Neural progenitor cell (in vitro differentiated cells): ENCODE measurements around the gene PFDN6. TPM values are rescaled to one million over a fixed set of nuclear protein-coding genes. Genes with fewer than 3 reads are reported as not detected.

Source experiments
- DNase-seq: peaks from one replicate; pipeline ENCODE4 v3.0.0-alpha.2; 2016; ENCODE audit warnings: low spot score
- H2AFZ ChIP-seq: fragments of 200-600 bp; sonication (generic); replicated peaks from 2 replicates; pipeline ENCODE4 v1.6.1; 2016; ENCODE audit warnings: antibody characterized with exemption
- H3F3A ChIP-seq: fragments of 200-600 bp; sonication (generic); 2 replicates; pipeline ENCODE4 v1.6.1; 2016; ENCODE audit warnings: antibody characterized with exemption, low read depth
- H3K27ac ChIP-seq: fragments of 200-600 bp; sonication (generic); 2 replicates; pipeline ENCODE4 v1.5.1; 2016; ENCODE audit warnings: mild to moderate bottlenecking
- H3K27me3 ChIP-seq: fragments of 200-600 bp; sonication (generic); 2 replicates; pipeline ENCODE4 v1.6.1; 2016; ENCODE audit warnings: mild to moderate bottlenecking, moderate library complexity
- H3K36me3 ChIP-seq: fragments of 200-600 bp; sonication (generic); 2 replicates; pipeline ENCODE4 v1.5.1; 2016
- H3K4me1 ChIP-seq: fragments of 200-600 bp; sonication (generic); 2 replicates; pipeline ENCODE4 v1.6.1; 2016; ENCODE audit warnings: mixed run types
- H3K4me2 ChIP-seq: fragments of 200-600 bp; sonication (generic); 2 replicates; pipeline ENCODE4 v1.6.1; 2016
- H3K4me3 ChIP-seq: fragments of 200-600 bp; sonication (generic); 2 replicates; pipeline ENCODE4 v1.5.1; 2016
- H3K79me2 ChIP-seq: fragments of 200-600 bp; sonication (generic); 2 replicates; pipeline ENCODE4 v1.6.1; 2016; ENCODE audit warnings: low read depth
- H3K9ac ChIP-seq: fragments of 200-600 bp; sonication (generic); 2 replicates; pipeline ENCODE4 v1.6.1; 2016
- H3K9me3 ChIP-seq: fragments of 200-600 bp; sonication (generic); 2 replicates; pipeline ENCODE4 v1.5.1; 2016; ENCODE audit warnings: low read depth
- H4K20me1 ChIP-seq: fragments of 200-600 bp; sonication (generic); 2 replicates; pipeline ENCODE4 v1.6.1; 2016; ENCODE audit warnings: low read depth
- H3K27ac Mint-ChIP-seq: 3 replicates; pipeline ENCODE4 v1.8.0; 2021; ENCODE audit warnings: mixed read lengths
- H3K27me3 Mint-ChIP-seq: 2 replicates; pipeline ENCODE4 v1.8.0; 2022; ENCODE audit warnings: low read depth, mild to moderate bottlenecking, inconsistent platforms, moderate library complexity, mixed read lengths; ENCODE audit not compliant: insufficient read depth
- H3K36me3 Mint-ChIP-seq: 3 replicates; pipeline ENCODE4 v1.8.0; 2021; ENCODE audit warnings: mixed read lengths
- H3K4me1 Mint-ChIP-seq: 3 replicates; pipeline ENCODE4 v1.8.0; 2021; ENCODE audit warnings: mixed read lengths
- H3K4me3 Mint-ChIP-seq: 3 replicates; pipeline ENCODE4 v1.8.0; 2021; ENCODE audit warnings: mild to moderate bottlenecking, moderate library complexity, mixed read lengths
- H3K9me3 Mint-ChIP-seq: 3 replicates; pipeline ENCODE4 v1.8.0; 2020; ENCODE audit warnings: mixed read lengths
- EZH2 ChIP-seq: fragments of 200-600 bp; sonication (generic); IDR thresholded peaks from 2 replicates; pipeline ENCODE4 v1.6.1; 2017; ENCODE audit warnings: antibody characterized with exemption, mild to moderate bottlenecking, moderate library complexity
- EZH2phosphoT487 ChIP-seq: fragments of 200-600 bp; sonication (generic); IDR thresholded peaks from 2 replicates; pipeline ENCODE4 v1.6.1; 2017; ENCODE audit warnings: antibody characterized with exemption
- total RNA-seq: library from RNA; depleted of rRNA; stranded (reverse); fragments of >200 nt; gene quantifications from 2 replicates; pipeline ENCODE4 v1.2.3, GENCODE V29; 2015; ENCODE audit warnings: low replicate concordance
- TF ChIP-seq, protein P1 (sequence below): fragments of 200-600 bp; sonication (generic); IDR thresholded peaks from 2 replicates; pipeline ENCODE4 v1.5.1; 2017; ENCODE audit warnings: antibody characterized with exemption, mild to moderate bottlenecking

The PFDN6 gene
- total RNA-seq, 1 donor from 2014 or later: 35.6 TPM

- Histone ChIP-seq H3K79me2 (peaks cover 30% of the 10 kb centered on the region), H3F3A (peaks cover 18% of the 10 kb centered on the region), H3K27me3 (no peaks in the 10 kb centered on the region), H3K9ac (no peak overlapping the region), H3K27ac (no peak overlapping the region), H3K9me3 (no peaks in the 10 kb centered on the region), H3K36me3 (no peaks in the 10 kb centered on the region), H4K20me1 (peaks cover 4% of the 10 kb centered on the region), H3K4me3 (no peak overlapping the region), H3K4me2 (no peak overlapping the region), H3K4me1 (peaks cover 12% of the 10 kb centered on the region), H2AFZ (no peak overlapping the region)
- Mint-ChIP-seq H3K27me3 (peaks cover 5% of the 10 kb centered on the region), H3K9me3 (no peaks in the 10 kb centered on the region), H3K36me3 (no peaks in the 10 kb centered on the region), H3K4me1 (peaks cover 38% of the 10 kb centered on the region), H3K27ac (no peak overlapping the region), H3K4me3 (peak overlapping the region; percentile 31)
- TF ChIP-seq, protein P1, sequence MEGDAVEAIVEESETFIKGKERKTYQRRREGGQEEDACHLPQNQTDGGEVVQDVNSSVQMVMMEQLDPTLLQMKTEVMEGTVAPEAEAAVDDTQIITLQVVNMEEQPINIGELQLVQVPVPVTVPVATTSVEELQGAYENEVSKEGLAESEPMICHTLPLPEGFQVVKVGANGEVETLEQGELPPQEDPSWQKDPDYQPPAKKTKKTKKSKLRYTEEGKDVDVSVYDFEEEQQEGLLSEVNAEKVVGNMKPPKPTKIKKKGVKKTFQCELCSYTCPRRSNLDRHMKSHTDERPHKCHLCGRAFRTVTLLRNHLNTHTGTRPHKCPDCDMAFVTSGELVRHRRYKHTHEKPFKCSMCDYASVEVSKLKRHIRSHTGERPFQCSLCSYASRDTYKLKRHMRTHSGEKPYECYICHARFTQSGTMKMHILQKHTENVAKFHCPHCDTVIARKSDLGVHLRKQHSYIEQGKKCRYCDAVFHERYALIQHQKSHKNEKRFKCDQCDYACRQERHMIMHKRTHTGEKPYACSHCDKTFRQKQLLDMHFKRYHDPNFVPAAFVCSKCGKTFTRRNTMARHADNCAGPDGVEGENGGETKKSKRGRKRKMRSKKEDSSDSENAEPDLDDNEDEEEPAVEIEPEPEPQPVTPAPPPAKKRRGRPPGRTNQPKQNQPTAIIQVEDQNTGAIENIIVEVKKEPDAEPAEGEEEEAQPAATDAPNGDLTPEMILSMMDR: no peak
- no peak for TF ChIP-seq EZH2
- no peak for TF ChIP-seq EZH2phosphoT487
- DNase-seq: no peak
These were observed 3.7 kb downstream of the PFDN6 start for GRCh38 chr6:33292996-33293682.

GRCh38 chr6:33294086-33294823 lies 4.9 kb downstream of the PFDN6 start:
- H2AFZ ChIP-seq: no peak overlapping the region
- peaks cover 25% of the 10 kb centered on the region for H3F3A ChIP-seq
- H3K79me2 ChIP-seq: peaks cover 24% of the 10 kb centered on the region
- H3K36me3 ChIP-seq: no peaks in the 10 kb centered on the region
- no peaks in the 10 kb centered on the region for H3K9me3 ChIP-seq
- H3K27me3 Mint-ChIP-seq: peaks cover 5% of the 10 kb centered on the region
- peaks cover 29% of the 10 kb centered on the region for H3K4me1 Mint-ChIP-seq
- H3K9me3 Mint-ChIP-seq: no peaks in the 10 kb centered on the region
- peaks cover 4% of the 10 kb centered on the region for H4K20me1 ChIP-seq
- H3K4me1 ChIP-seq: peaks cover 9% of the 10 kb centered on the region
- no peak overlapping the region for H3K27ac ChIP-seq
- H3K4me3 ChIP-seq: no peak overlapping the region
- H3K27me3 ChIP-seq: no peaks in the 10 kb centered on the region
- no peak overlapping the region for H3K9ac ChIP-seq
- TF ChIP-seq, protein P1: no peak
- no peak for TF ChIP-seq EZH2
- TF ChIP-seq EZH2phosphoT487: no peak
- H3K36me3 Mint-ChIP-seq: no peaks in the 10 kb centered on the region
- no peak overlapping the region for H3K4me2 ChIP-seq
- DNase-seq: no peak
- H3K4me3 Mint-ChIP-seq: peak overlapping the region; percentile 39
- H3K27ac Mint-ChIP-seq: no peak overlapping the region

- Mint-ChIP-seq H3K4me1 (peaks cover 27% of the 10 kb centered on the region), H3K36me3 (peaks cover 2% of the 10 kb centered on the region), H3K27ac (no peak overlapping the region), H3K27me3 (peaks cover 10% of the 10 kb centered on the region), H3K4me3 (peak overlapping the region; percentile 99), H3K9me3 (no peaks in the 10 kb centered on the region)
- no peak for DNase-seq
- Histone ChIP-seq H3F3A (peaks cover 39% of the 10 kb centered on the region), H3K4me2 (no peak overlapping the region), H3K4me3 (no peak overlapping the region), H3K9ac (no peak overlapping the region), H4K20me1 (peaks cover 15% of the 10 kb centered on the region), H3K4me1 (peaks cover 5% of the 10 kb centered on the region), H3K27me3 (no peaks in the 10 kb centered on the region), H2AFZ (no peak overlapping the region), H3K79me2 (peaks cover 20% of the 10 kb centered on the region), H3K36me3 (no peaks in the 10 kb centered on the region), H3K9me3 (no peaks in the 10 kb centered on the region), H3K27ac (no peak overlapping the region)
- TF ChIP-seq, protein P1: no peak
- TF ChIP-seq EZH2phosphoT487 (no peak), EZH2 (no peak)
These were observed 6.4 kb downstream of the PFDN6 start for GRCh38 chr6:33295621-33296369.
